ENCODE measurements around the gene PLEKHA4. TPM values are rescaled to one million over a fixed set of nuclear protein-coding genes. Genes with fewer than 3 reads are reported as not detected.
"Not testable (repeated sequence)": the region's sequence is repeated elsewhere in the genome, so short reads cannot be mapped to it uniquely, and the experiment has no call there.

Gene PLEKHA4
- total RNA-seq, 2 experiments from 2014 or later = 4.8 to 5.5 TPM

DNA sequence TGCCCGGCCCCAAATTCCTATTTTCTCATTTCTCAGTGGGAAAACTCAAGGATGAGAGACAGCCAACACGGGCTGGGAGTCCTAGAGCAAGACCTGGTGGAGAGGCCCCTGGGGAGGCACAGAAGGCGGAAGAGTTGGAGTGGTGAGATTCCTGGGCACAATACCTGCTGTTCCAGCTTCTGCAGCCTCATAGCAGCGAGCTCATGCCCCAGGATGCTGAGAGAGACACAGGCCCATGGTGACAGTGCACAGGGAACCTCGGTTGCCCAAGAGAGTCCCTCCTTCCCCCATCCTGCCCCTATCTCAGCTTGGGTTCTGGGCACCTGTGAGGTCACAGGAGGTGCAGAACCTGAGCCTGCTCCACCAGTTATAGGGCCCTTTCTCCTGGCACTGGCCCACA lies 28.8 kb upstream of the PLEKHA4 start:
- POLR2A ChIA-PET = no interaction called here
- CTCF ChIA-PET = interaction anchor here (1.5 to 1.7 kb wide), 2 partner anchors 18 to 55 kb away, joined by 6 to 9 read pairs; no protein-coding TSS in a partner anchor

DNA sequence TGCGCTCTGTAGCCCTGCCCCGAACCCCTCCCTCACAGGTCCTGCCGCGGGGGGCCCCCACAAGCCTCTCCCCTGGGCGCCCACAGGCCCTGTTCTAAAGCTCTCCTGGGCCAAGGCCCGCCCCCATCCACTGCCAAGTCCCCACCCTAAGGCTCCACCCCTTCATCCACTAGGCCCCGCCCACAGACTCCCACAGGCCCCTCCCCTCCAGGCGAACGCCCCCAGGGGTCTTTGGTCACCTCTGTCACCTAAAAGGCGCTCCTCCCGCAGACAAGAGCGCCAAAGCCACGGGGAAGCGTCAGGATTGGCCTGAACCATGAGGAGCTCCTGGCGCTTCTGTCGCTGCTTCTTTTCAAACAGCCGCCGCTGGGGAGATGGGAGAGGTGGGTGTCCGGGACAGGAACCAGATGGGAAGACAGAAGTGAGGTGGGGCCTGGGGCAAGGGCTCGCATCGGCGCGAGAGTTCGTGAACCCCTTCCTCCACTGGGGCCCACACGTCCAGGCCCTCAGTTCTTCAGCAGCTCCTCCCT lies 27.8 kb upstream of the PLEKHA4 start:
- POLR2A ChIA-PET = interaction anchor here (0.7 kb wide), 1 partner anchor 72 kb away, joined by 3 read pairs; no protein-coding TSS in a partner anchor
- CTCF ChIA-PET = interaction anchor here (1.5 to 1.8 kb wide), 3 partner anchors 17 to 66 kb away, joined by 3 to 9 read pairs (median 6); no protein-coding TSS in a partner anchor

DNA sequence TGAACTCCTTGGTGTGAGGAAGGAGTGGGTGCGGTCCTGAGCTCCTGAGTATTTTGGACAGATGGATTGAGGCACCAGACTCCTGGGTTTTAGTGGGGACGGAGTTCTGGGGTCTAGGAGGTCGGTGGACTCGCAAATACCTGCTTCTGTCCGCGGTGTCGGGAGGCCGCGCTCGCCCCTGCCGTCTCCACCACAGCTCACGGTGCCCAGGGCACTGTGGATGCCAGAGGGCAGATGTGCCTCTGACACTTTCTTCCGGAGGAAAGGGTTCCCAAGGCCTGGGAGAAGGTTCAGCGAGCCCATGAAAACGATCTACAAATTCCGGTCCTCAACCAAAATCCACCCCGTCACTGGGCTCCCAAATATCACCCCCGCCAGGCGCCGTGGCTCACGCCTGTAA lies 26.8 kb upstream of the PLEKHA4 start:
- ChIA-PET POLR2A (no interaction called here), CTCF (interaction anchor here (1.0 to 1.8 kb wide), 2 partner anchors 67 to 75 kb away, joined by 3 read pairs; no protein-coding TSS in a partner anchor)

DNA sequence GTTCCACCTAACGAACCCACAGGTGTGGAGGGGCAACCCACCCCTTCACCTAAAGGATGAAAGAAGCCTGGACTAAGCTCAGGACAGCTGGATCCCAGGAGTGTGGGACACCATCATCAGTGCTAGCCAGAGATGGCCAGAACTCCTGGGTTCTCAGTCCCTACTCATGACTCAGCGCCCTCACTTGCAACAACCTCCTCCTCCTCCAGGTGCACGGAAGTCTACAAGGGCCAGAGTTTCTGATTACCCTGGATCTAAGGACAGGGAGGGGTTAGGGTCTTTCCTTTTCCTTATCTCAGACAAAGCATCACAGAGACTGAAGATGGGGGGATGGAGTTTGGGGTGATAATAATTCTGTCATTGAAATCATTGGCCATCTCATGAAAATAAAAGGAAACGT lies 22.1 kb upstream of the PLEKHA4 start:
- ChIA-PET POLR2A (interaction anchor here (0.6 to 0.7 kb wide), 2 partner anchors 14 to 27 kb away, joined by 4 read pairs; no protein-coding TSS in a partner anchor), CTCF (no interaction called here)

DNA sequence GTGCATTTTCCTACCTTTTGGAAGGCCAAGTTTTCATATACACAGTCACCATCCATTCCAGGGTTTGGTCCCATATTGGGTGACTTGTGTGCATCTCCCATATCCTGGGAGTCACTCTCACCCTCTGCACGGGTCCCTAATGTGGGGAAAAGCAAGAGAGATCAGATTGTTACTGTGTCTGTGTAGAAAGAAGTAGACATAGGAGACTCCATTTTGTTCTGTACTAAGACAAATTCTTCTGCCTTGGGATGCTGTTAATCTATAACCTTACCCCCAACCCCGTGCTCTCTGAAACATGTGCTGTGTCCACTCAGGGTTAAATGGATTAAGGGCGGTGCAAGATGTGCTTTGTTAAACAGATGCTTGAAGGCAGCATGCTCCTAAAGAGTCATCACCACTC lies 21.1 kb upstream of the PLEKHA4 start:
- CTCF ChIA-PET = interaction anchor here (1.2 kb wide), 1 partner anchor 15 kb away, joined by 4 read pairs; no protein-coding TSS in a partner anchor
- POLR2A ChIA-PET = not testable (repeated sequence)

DNA sequence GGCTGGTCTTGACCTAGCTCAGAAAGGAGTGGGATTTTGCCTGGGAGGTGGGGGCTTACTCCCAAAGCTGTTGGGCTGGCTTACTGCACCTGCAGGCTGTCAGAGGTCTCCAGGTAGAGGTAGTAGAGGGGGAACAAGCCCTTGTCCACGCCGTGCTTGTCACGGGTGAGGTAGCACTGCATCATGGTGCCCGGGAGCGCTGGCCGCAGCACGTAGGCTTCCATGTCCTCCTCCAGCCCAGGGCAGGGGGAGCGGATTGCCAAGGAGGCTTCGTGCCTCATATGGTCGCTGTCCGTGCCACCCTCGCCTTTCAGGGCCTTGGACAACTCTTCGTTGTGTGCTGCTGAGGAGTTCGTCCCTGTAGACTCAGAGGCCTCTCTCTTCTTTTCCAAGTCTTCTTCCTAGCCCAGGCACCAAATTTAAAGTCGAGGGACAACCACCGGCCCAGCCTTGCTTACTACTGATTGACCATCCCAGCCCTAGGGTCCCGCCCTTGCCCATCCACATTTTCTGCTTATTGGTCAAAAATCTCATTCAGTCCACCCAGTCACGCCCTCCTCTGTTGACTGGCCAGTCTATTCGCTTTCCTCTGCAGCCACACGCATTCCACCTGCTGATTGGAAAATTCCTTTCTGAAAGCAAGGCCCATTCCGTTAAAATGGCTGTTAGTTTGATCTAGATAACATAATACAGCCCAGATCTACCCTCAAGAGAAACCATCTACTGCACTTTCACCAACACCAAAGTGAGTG lies 19.6 kb upstream of the PLEKHA4 start:
- ChIA-PET POLR2A (no interaction called here), CTCF (interaction anchor here (0.7 to 1.2 kb wide), 3 partner anchors 12 to 189 kb away, joined by 3 to 4 read pairs (median 3); no protein-coding TSS in a partner anchor)

DNA sequence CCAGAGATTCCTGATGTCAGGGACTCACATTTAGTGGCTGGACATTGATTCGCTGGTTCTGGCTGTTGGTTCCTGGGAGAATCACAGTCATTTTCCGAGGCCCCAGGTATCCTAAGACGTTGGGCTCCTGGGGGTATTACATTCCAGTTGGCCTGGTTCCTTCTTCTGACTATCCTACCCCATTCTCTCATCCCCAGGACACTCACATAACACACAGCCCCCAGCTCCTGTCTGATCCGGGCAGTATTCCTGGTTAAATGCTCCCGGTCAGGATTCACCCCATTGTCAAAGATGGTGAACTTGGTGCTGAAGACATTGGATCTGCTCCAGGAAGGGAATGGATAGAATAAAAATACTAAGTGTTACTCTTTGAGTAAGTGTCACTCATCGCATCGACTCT lies 15.3 kb upstream of the PLEKHA4 start:
- ChIA-PET POLR2A (no interaction called here), CTCF (no interaction called here)

DNA sequence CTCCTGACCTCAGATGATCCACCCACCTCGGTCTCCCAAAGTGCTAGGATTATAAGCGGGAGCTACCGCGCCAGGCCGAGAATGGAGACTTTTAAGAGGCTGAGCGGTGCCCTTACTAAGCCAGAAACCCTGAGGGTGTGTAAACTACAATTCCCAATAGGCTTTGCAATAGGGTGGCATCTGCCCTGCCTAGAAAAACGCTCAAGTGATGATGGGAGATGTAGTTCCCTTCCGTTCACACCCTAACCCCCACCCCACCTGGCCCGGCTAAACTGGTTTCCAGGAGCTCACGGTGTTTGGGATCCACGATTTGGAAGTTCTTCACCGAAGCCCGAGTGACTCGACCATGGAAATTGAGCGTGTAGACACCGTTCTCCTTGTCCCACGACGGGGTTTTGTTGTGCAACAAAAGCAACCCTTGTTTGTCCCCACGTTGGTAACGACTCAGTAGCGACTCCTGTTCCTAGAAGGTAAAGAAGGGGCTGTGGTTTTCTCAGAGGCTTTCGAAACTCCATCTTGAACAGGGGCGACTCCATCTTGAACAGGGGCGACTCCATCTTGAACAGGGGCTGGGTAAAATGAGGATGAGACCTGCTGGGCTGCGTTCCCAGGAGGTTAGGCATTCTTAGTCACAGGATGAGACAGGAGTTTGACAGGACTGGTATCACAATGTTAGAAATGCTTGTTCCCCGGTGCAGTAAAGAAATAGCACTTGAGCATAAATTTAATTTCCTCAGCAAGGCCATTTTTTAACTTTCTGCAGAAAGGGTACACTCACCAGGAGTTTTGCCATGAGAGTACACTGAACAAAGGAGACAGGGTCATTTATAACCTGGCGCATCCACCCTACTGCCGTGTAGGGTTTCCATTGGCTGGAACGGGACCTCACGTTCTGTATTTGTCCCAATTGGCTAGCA lies 13.6 kb upstream of the PLEKHA4 start:
- ChIA-PET CTCF (interaction anchor here (1.0 to 1.7 kb wide), 2 partner anchors 69 to 93 kb away, joined by 3 to 4 read pairs; no protein-coding TSS in a partner anchor), POLR2A (interaction anchor here (0.7 to 1.7 kb wide), 3 partner anchors 10 to 156 kb away, joined by 5 to 9 read pairs (median 7); partner anchors contain the start of gene PPP1R15A)

DNA sequence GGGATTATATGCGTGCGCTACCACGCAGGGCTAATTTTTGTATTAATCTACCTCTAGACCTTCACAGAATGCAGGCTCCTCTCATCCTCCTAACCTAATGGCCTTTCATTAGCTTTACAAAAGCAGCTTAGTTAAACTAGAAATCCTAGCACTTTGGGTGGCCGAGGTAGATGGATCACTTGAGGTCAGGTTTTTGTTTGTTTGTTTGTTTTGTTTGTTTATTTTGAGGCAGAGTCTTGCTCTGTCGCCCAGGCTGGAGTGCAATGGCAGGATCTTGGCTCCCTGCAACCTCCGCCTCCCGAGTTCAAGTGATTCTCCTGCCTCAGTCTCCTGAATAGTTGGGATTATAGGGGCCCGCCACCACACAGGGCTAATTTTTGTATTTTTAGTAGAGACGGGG lies 11.3 kb upstream of the PLEKHA4 start:
- POLR2A ChIA-PET = not testable (repeated sequence)
- CTCF ChIA-PET = interaction anchor here (0.5 to 1.8 kb wide), 2 partner anchors 17 to 77 kb away, joined by 4 to 9 read pairs; no protein-coding TSS in a partner anchor

DNA sequence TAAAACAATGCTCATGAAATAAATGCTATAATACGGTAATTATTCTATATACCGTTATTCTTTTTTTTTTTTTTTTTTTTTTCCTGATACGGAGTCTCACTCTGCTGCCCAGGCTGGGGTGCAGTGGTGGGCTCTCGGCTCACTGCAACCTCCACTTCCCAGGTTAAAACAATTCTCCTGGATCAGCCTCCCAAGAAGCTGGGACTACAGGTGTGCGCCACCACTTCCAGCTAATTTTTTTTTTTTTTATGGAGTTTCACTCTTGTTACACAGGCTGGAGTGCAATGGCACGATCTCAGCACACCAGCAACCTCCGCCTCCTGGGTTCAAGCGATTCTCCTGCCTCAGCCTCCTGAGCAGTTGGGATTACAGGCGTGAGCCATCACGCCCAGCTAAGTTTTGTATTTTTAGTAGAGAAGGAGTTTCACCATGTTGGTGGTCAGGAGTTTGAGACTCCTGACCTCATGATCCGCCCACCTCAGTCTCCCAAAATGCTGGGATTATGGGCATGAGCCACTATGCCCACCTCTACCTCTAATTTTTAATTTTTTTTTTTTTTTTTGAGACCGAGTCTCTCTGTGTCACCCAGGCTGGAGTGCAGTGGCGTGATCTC lies 10.7 kb upstream of the PLEKHA4 start:
- ChIA-PET CTCF (interaction anchor here (0.6 to 1.8 kb wide), 3 partner anchors 16 to 121 kb away, joined by 3 to 9 read pairs (median 4); no protein-coding TSS in a partner anchor), POLR2A (interaction anchor here (0.6 kb wide), 1 partner anchor 33 kb away, joined by 3 read pairs; no protein-coding TSS in a partner anchor)

DNA sequence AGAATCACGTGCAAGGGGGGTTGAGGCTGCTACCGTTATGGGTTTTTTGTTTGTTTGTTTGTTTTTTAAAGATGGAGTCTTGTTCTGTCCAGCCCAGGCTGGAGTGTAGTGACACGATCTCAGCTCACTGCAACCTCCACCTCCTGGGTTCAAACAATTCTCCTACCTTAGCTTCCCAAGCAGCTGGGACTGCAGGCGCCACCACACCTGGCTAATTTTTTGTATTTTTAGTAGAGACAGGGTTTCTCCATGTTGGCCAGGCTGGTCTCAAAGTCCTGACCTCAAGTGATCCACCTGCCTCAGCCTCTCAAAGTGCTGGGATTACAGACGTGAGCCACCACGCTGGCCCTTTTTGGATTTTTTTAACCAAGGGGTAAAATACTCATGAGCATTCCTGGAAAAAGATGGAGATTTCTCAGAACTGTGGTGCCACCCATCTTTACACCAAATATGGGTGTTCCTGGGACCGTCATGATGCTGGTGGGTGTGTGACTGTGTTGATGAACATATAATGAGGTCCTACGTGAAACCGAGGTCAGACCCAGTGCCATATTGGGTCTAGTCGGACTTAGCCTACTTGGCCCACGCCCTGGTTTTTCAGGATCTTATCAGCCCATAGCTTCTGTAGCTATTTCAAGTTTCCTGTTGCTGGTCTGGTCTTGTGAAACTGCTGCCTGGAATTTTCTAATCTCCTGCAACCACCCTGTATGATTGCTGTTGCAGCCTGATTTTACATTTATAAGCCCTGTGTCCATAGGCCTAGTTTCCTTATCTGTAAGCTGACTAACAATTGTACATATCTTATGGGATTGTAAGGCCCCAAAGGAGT lies 10.0 kb upstream of the PLEKHA4 start:
- POLR2A ChIA-PET = interaction anchor here (0.6 kb wide), 2 partner anchors 32 to 161 kb away, joined by 3 to 4 read pairs; no protein-coding TSS in a partner anchor
- CTCF ChIA-PET = interaction anchor here (0.6 to 1.8 kb wide), 3 partner anchors 15 to 122 kb away, joined by 3 to 9 read pairs (median 4); no protein-coding TSS in a partner anchor

DNA sequence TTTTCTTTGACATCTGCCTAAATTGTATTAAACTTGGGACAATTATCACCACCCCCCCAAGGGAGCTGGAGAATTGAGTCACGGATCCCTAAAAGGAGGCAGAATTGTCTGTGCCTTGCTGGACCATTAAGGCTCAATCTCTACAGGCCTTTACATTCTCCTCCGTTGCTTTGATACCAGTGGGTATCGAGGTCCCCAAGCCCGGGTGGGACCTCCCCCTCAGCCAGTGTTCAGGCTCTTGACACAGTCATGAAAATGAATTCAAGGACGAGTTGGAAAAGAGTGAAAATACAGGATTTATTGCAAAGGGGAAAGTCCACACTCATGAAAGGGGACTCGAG lies 9.4 kb upstream of the PLEKHA4 start:
- POLR2A ChIA-PET = no interaction called here
- CTCF ChIA-PET = no interaction called here

DNA sequence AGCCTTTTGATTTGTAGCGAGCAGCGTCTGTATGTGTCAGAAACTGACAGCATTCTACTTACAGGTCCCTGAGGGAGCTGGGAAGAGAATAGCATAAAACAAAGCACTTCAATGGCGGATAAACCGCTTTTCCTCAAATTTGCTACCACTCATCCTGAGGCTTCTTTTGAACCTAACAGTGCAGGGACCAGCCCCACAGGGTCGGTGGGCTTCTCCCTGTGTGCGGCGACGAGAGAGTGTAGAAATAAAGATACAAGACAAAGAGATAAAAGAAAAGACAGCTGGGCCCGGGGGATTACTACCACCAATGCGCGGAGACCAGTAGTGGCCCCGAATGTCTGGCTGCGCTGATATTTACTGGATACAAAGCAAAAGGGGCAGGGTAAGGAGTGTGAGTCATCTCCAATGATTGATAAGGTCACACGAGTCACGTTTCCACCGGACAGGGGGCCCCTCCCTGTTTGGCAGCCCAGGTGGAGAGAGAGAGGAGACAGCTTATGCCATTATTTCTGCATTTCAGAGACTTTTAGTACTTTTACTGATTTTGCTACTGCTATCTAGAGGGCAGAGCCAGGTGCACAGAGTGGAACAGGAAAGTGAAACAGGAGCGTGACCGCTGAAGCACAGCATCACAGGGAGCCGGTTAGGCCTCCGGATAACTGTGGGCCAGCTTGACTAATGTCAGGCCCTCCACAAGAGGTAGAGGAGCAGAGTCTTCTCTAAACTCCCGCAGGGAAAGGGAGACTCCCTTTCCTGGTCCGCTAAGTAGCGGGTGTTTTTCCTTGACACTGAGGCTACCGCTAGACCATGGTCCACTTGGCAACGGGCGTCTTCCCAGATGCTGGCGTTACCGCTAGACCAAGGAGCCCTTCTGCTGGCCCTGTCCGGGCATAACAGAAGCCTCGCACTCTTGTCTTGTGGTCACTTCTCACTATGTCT lies 7.9 kb upstream of the PLEKHA4 start:
- ChIA-PET POLR2A (interaction anchor here (0.5 to 1.9 kb wide), 5 partner anchors 8 to 117 kb away, joined by 4 to 12 read pairs (median 6); partner anchors contain the start of genes GYS1, NUCB1 and RUVBL2), CTCF (interaction anchor here (0.5 to 0.6 kb wide), 2 partner anchors 12 to 61 kb away, joined by 3 read pairs; no protein-coding TSS in a partner anchor)

DNA sequence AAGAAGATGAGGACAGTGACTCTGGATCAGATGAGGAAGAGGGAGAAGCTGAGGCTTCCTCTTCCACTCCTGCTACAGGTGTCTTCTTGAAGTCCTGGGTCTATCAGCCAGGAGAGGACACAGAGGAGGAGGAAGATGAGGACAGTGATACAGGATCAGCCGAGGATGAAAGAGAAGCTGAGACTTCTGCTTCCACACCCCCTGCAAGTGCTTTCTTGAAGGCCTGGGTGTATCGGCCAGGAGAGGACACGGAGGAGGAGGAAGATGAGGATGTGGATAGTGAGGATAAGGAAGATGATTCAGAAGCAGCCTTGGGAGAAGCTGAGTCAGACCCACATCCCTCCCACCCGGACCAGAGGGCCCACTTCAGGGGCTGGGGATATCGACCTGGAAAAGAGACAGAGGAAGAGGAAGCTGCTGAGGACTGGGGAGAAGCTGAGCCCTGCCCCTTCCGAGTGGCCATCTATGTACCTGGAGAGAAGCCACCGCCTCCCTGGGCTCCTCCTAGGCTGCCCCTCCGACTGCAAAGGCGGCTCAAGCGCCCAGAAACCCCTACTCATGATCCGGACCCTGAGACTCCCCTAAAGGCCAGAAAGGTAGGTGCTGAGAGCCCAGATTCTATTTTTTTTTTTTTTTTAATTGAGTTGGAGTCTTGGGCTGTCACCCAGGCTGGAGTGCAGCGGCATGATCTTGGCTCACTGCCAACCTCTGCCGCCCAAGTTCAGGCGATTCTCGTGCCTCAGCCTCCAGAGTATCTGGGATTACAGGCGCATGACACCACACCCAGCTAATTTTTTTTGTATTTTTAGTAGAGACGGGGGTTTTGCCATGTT lies 6.1 kb upstream of the PLEKHA4 start:
- ChIA-PET POLR2A (interaction anchor here (0.5 to 2.2 kb wide), 6 partner anchors 12 to 255 kb away, joined by 3 to 12 read pairs (median 5); partner anchors contain the start of genes NUCB1, RPL18 and SPHK2), CTCF (interaction anchor here (1.0 to 2.2 kb wide), 4 partner anchors 14 to 96 kb away, joined by 3 to 8 read pairs (median 6); no protein-coding TSS in a partner anchor)

DNA sequence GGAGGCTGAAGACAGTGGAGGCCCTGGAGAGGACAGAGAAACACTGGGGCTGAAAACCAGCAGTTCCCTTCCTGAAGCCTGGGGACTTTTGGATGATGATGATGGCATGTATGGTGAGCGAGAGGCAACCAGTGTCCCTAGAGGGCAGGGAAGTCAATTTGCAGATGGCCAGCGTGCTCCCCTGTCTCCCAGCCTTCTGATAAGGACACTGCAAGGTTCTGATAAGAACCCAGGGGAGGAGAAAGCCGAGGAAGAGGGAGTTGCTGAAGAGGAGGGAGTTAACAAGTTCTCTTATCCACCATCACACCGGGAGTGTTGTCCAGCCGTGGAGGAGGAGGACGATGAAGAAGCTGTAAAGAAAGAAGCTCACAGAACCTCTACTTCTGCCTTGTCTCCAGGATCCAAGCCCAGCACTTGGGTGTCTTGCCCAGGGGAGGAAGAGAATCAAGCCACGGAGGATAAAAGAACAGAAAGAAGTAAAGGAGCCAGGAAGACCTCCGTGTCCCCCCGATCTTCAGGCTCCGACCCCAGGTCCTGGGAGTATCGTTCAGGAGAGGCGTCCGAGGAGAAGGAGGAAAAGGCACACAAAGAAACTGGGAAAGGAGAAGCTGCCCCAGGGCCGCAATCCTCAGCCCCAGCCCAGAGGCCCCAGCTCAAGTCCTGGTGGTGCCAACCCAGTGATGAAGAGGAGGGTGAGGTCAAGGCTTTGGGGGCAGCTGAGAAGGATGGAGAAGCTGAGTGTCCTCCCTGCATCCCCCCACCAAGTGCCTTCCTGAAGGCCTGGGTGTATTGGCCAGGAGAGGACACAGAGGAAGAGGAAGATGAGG lies 5.3 kb upstream of the PLEKHA4 start:
- POLR2A ChIA-PET = interaction anchor here (1.1 to 2.2 kb wide), 3 partner anchors 26 to 254 kb away, joined by 4 to 7 read pairs (median 6); partner anchors contain the start of genes NUCB1, RPL18 and SPHK2
- CTCF ChIA-PET = interaction anchor here (1.0 to 2.2 kb wide), 4 partner anchors 15 to 97 kb away, joined by 3 to 8 read pairs (median 6); no protein-coding TSS in a partner anchor

Measured in activated CD8-positive, alpha-beta memory T cell treated with anti-CD3 and anti-CD28 coated beads for 36 hours (primary cell).